NCI-H524 treated with DMSO at 0.1 percent for 48 hours (cell line): ENCODE measurements around the gene DAPL1.

Source experiments
- DNase-seq: peaks from one replicate; lab custom pipeline; 2025; lab: John Stamatoyannopoulos, UW

Gene DAPL1

GRCh38 chr2:158795195-158795924 lies at the start of gene DAPL1:
Gene DAPL1 (plus strand): TSS chr2:158795317. CDS start chr2:158795373, 56 bp downstream.
- no peak for DNase-seq

GRCh38 chr2:158745866-158746382 lies 49.2 kb upstream of the DAPL1 start:
- no peak for DNase-seq

GRCh38 chr2:158746488-158746887 lies 48.6 kb upstream of the DAPL1 start:
- no peak for DNase-seq

- DNase-seq = no peak
Observed at GRCh38 chr2:158747281-158747680, 47.8 kb upstream of the DAPL1 start.

- no peak for DNase-seq
Observed at GRCh38 chr2:158748926-158749590, 46.1 kb upstream of the DAPL1 start.

- DNase-seq = no peak
Observed at GRCh38 chr2:158750458-158751125, 44.5 kb upstream of the DAPL1 start.

- DNase-seq = peak; percentile 14
Observed at GRCh38 chr2:158753641-158754611, 41.2 kb upstream of the DAPL1 start.

- DNase-seq = no peak
Observed at GRCh38 chr2:158755310-158756087, 39.6 kb upstream of the DAPL1 start.

GRCh38 chr2:158756331-158756730 lies 38.8 kb upstream of the DAPL1 start:
- no peak for DNase-seq

GRCh38 chr2:158756976-158757375 lies 38.1 kb upstream of the DAPL1 start:
- no peak for DNase-seq

GRCh38 chr2:158760887-158761286 lies 34.2 kb upstream of the DAPL1 start:
- DNase-seq = no peak

- DNase-seq = no peak
Observed at GRCh38 chr2:158761621-158762020, 33.5 kb upstream of the DAPL1 start.

- DNase-seq = no peak
Observed at GRCh38 chr2:158762336-158762735, 32.8 kb upstream of the DAPL1 start.

GRCh38 chr2:158766524-158766923 lies 28.6 kb upstream of the DAPL1 start:
- DNase-seq = no peak

GRCh38 chr2:158772306-158773078 lies 22.6 kb upstream of the DAPL1 start:
- DNase-seq = no peak

- DNase-seq = no peak
Observed at GRCh38 chr2:158773121-158773520, 22.0 kb upstream of the DAPL1 start.

- DNase-seq = no peak
Observed at GRCh38 chr2:158774681-158775080, 20.4 kb upstream of the DAPL1 start.

- no peak for DNase-seq
Observed at GRCh38 chr2:158775273-158776027, 19.7 kb upstream of the DAPL1 start.

GRCh38 chr2:158776231-158776630 lies 18.9 kb upstream of the DAPL1 start:
- DNase-seq = no peak
